Measurements from ENCODE around the gene GIMAP2. TPM values are rescaled to one million over a fixed set of nuclear protein-coding genes. Genes with fewer than 3 reads are reported as not detected.

The GIMAP2 gene
- total and polyA plus RNA-seq, 2 of the 13 experiments (the other 11 are each of a cell fraction or from before 2014, with no cell fraction given), result 0.49 to 1.4 TPM

DNA sequence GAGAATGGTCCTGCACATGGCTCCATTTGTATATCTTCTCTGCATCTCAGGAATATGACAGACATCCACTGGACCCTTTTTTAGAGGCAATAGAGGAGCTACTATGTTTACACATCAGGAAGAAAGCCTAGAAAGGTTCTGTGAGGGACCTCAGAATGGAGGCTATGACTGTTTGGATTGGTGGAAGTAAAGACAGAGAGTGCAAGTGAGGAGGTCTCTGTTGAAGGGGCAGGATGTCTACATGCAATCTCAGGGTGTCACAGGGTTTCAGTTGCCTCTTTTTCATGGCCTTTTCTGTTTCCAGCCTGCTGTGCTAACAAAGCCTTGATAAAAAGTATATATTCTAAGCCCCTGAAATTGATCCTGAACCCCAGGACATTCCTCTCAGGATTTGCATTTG lies 43.7 kb upstream of the GIMAP2 start (continued):
- TF ChIP-seq ZNF292 (CRISPR knock-in tag; IDR thresholded peaks at IDR 0.05; ENCODE audit: borderline replicate concordance, low read depth), result no peak

DNA sequence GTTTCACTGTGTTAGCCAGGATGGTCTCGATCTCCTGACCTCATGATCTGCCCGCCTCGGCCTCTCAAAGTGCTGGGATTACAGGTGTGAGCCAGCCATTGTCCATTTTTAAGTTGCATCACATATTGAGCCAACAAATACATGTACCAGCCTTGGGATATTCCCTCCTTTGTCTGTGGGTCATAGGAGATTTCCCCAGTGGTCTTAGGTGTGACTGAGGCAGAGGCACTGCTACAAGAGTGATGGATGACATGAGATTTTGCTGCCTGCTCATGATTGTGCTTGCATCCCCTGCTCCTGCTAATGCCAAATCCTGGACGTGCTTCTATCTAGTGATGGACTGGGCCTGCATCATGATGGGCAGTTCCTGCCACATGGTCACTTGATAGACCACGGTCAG lies 42.6 kb upstream of the GIMAP2 start:
- in situ Hi-C loops (cut with HindIII; ENCODE audit: extremely low pct_ligation_motif_present, low pct_unique_long_range_greater_than_20kb) (no loop called here), intact Hi-C loops (cut with micrococcal nuclease; ENCODE audit: unreplicated experiment) (no loop called here)
- 4% methylated on average over 4 of the region's 5 CpGs for WGBS (ENCODE audit: low lambda C conversion rate)
- H3K4me1 ChIP-seq (ENCODE audit: insufficient read depth, low read length), result no peaks in the 10 kb centered on the region
- ATAC-seq (no peak), FAIRE-seq (no peak), DNase-seq (ENCODE audit: low spot score) (no peak)
- H3K4me3 ChIP-seq (replicated peaks in 1 of 3; ENCODE audit: insufficient read depth in 1 of 3, low read depth in 2 of 3, low read length in 3 of 3), result no peak overlapping the region
- H2AFZ ChIP-seq (ENCODE audit: low read length), result no peak overlapping the region
- no peaks in the 10 kb centered on the region for H3K36me3 ChIP-seq (replicated peaks in 1 of 2; ENCODE audit: control insufficient read depth in 1 of 2, insufficient read depth in 2 of 2, low read length in 2 of 2)
- no peak overlapping the region for H3K9ac ChIP-seq (ENCODE audit: insufficient read depth, low read depth, low read length)
- no TSS peak for BruUV-seq (replicated peaks)
- CTCF ChIA-PET (ENCODE audit: low intra/inter-chr PET ratio, low total read pairs), result no interaction called here
- peaks cover 12% of the 10 kb centered on the region for H3K9me3 ChIP-seq (ENCODE audit: low read length)
- no peak overlapping the region for H3K4me2 ChIP-seq (ENCODE audit: low read depth, low read length)
- H3K79me2 ChIP-seq (ENCODE audit: insufficient read depth, low read length), result no peaks in the 10 kb centered on the region
- no peak overlapping the region for H3K27ac ChIP-seq (ENCODE audit: extremely low read length, insufficient read depth, low read length)
- POLR2A ChIA-PET, result no interaction called here
- no peaks in the 10 kb centered on the region for H3K27me3 ChIP-seq (ENCODE audit: control insufficient read depth in 1 of 2, insufficient read depth in 2 of 2, low read length in 2 of 2)
- H4K20me1 ChIP-seq (ENCODE audit: insufficient read depth, low read length), result no peaks in the 10 kb centered on the region
- TF ChIP-seq ZNF17 (CRISPR knock-in tag; IDR thresholded peaks at IDR 0.05) (no peak), NPAS2 (CRISPR knock-in tag; IDR thresholded peaks at IDR 0.05; ENCODE audit: borderline replicate concordance) (no peak), YEATS4 (CRISPR knock-in tag; IDR thresholded peaks at IDR 0.05; ENCODE audit: borderline replicate concordance) (no peak), USF2 (IDR thresholded peaks at IDR 0.05; ENCODE audit: low read depth, low read length) (no peak), USF2 (CRISPR knock-in tag; IDR thresholded peaks at IDR 0.05; ENCODE audit: borderline replicate concordance) (no peak), TRIM24 (CRISPR knock-in tag; IDR thresholded peaks at IDR 0.05) (no peak), MBD4 (IDR thresholded peaks at IDR 0.05; ENCODE audit: borderline replicate concordance, low read length) (no peak), ELF1 (CRISPR knock-in tag; IDR thresholded peaks at IDR 0.05) (no peak), ZNF768 (CRISPR knock-in tag; IDR thresholded peaks at IDR 0.05) (no peak)
- TF ChIP-seq, protein P1, sequence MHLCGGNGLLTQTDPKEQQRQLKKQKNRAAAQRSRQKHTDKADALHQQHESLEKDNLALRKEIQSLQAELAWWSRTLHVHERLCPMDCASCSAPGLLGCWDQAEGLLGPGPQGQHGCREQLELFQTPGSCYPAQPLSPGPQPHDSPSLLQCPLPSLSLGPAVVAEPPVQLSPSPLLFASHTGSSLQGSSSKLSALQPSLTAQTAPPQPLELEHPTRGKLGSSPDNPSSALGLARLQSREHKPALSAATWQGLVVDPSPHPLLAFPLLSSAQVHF (CRISPR knock-in tag; IDR thresholded peaks at IDR 0.05), result no peak
- TF ChIP-seq, protein P2, sequence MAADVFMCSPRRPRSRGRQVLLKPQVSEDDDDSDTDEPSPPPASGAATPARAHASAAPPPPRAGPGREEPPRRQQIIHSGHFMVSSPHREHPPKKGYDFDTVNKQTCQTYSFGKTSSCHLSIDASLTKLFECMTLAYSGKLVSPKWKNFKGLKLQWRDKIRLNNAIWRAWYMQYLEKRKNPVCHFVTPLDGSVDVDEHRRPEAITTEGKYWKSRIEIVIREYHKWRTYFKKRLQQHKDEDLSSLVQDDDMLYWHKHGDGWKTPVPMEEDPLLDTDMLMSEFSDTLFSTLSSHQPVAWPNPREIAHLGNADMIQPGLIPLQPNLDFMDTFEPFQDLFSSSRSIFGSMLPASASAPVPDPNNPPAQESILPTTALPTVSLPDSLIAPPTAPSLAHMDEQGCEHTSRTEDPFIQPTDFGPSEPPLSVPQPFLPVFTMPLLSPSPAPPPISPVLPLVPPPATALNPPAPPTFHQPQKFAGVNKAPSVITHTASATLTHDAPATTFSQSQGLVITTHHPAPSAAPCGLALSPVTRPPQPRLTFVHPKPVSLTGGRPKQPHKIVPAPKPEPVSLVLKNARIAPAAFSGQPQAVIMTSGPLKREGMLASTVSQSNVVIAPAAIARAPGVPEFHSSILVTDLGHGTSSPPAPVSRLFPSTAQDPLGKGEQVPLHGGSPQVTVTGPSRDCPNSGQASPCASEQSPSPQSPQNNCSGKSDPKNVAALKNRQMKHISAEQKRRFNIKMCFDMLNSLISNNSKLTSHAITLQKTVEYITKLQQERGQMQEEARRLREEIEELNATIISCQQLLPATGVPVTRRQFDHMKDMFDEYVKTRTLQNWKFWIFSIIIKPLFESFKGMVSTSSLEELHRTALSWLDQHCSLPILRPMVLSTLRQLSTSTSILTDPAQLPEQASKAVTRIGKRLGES (CRISPR knock-in tag; IDR thresholded peaks at IDR 0.05; ENCODE audit: borderline replicate concordance), result no peak
- TF ChIP-seq, protein P3, sequence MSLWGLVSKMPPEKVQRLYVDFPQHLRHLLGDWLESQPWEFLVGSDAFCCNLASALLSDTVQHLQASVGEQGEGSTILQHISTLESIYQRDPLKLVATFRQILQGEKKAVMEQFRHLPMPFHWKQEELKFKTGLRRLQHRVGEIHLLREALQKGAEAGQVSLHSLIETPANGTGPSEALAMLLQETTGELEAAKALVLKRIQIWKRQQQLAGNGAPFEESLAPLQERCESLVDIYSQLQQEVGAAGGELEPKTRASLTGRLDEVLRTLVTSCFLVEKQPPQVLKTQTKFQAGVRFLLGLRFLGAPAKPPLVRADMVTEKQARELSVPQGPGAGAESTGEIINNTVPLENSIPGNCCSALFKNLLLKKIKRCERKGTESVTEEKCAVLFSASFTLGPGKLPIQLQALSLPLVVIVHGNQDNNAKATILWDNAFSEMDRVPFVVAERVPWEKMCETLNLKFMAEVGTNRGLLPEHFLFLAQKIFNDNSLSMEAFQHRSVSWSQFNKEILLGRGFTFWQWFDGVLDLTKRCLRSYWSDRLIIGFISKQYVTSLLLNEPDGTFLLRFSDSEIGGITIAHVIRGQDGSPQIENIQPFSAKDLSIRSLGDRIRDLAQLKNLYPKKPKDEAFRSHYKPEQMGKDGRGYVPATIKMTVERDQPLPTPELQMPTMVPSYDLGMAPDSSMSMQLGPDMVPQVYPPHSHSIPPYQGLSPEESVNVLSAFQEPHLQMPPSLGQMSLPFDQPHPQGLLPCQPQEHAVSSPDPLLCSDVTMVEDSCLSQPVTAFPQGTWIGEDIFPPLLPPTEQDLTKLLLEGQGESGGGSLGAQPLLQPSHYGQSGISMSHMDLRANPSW (CRISPR knock-in tag; IDR thresholded peaks at IDR 0.05; ENCODE audit: borderline replicate concordance), result no peak
- TF ChIP-seq, protein P4, sequence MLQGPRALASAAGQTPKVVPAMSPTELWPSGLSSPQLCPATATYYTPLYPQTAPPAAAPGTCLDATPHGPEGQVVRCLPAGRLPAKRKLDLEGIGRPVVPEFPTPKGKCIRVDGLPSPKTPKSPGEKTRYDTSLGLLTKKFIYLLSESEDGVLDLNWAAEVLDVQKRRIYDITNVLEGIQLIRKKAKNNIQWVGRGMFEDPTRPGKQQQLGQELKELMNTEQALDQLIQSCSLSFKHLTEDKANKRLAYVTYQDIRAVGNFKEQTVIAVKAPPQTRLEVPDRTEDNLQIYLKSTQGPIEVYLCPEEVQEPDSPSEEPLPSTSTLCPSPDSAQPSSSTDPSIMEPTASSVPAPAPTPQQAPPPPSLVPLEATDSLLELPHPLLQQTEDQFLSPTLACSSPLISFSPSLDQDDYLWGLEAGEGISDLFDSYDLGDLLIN (CRISPR knock-in tag; IDR thresholded peaks at IDR 0.05; ENCODE audit: borderline replicate concordance), result no peak
